Measurements from ENCODE around the gene DPPA5. TPM values are rescaled to one million over a fixed set of nuclear protein-coding genes. Genes with fewer than 3 reads are reported as not detected.
"Not testable (repeated sequence)": the region's sequence is repeated elsewhere in the genome, so short reads cannot be mapped to it uniquely, and the experiment has no call there.

Gene DPPA5
- total and polyA plus RNA-seq, 9 of the 15 experiments (the other 6 are each of a cell fraction or from before 2014, with no cell fraction given), result not detected

DNA sequence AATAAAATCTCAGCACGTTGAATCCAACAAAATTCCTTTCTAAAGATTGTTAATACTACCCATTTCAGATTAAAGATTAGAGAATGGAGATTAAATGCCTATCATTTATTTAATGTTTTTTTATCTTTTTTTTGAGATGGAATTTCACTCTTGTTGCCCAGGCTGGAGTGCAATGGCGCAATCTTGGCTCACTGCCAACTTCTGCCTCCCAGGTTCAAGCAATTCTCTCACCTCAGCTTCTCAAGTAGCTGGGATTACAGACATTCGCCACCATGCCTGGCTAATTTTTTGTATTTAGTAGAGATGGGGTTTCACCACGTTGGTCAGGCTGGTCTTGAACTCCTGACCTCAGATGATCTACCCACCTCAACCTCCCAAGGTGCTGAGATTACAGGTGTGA is 38.1 kb upstream of the DPPA5 start:
- in situ Hi-C loops (cut with MboI); FAIRE-seq; H2AFZ ChIP-seq (ENCODE audit: low read depth, low read length); H3K4me3 ChIP-seq; H4K20me1 ChIP-seq (replicated peaks; ENCODE audit: control insufficient read depth, insufficient read depth, low read length); H3K27me3 ChIP-seq (ENCODE audit: control insufficient read depth in 2 of 2, insufficient read depth in 2 of 2, low read length in 2 of 2); ATAC-seq; intact Hi-C loops (cut with micrococcal nuclease); H3K9me3 ChIP-seq (replicated peaks; ENCODE audit: control insufficient read depth, insufficient read depth, low read depth, low read length); CTCF ChIA-PET (ENCODE audit: low intra/inter-chr PET ratio); H3K36me3 ChIP-seq (ENCODE audit: control insufficient read depth, insufficient read depth, low read length); H3K4me2 ChIP-seq (ENCODE audit: insufficient read depth, low read length); H3K9ac ChIP-seq (ENCODE audit: insufficient read depth in 1 of 2, low read depth in 2 of 2, low read length in 2 of 2); BruUV-seq (replicated peaks); H3K9me1 ChIP-seq (ENCODE audit: control insufficient read depth, insufficient read depth, low read length); H3K27ac ChIP-seq (ENCODE audit: extremely low read depth, low read depth, low read length); DNase-seq (ENCODE audit: extremely low read depth in 1 of 4, low spot score in 3 of 4); H3K79me2 ChIP-seq (ENCODE audit: control insufficient read depth, insufficient read depth, low read length); POLR2A ChIA-PET: not testable (repeated sequence)
- peaks cover 7 to 11% of the 10 kb centered on the region in 2 experiments for H3K4me1 ChIP-seq (replicated peaks in 1 of 2; ENCODE audit: control insufficient read depth in 2 of 2, insufficient read depth in 2 of 2, low read length in 2 of 2)
- 54% methylated on average over 4 of the region's 4 CpGs for WGBS (ENCODE audit: insufficient coverage, low coverage, missing lambda C conversion rate)
- TF ChIP-seq NFIX (CRISPR knock-in tag; IDR thresholded peaks at IDR 0.05; ENCODE audit: low read depth) (peak; percentile 97), CEBPB (tag; IDR thresholded peaks at IDR 0.05) (peak; percentile 74), SMAD1 (IDR thresholded peaks at IDR 0.05; ENCODE audit: low read depth, low read length, partially characterized antibody) (peak; percentile 43), NFIC (IDR thresholded peaks at IDR 0.05) (peak; percentile 99)

GRCh38 chr6:73391675-73392074 is 37.6 kb upstream of the DPPA5 start:
- H3K4me2 ChIP-seq (ENCODE audit: insufficient read depth, low read length), result no peak overlapping the region
- intact Hi-C loops (cut with micrococcal nuclease), result no loop called here
- no peak overlapping the region for H3K9ac ChIP-seq (ENCODE audit: insufficient read depth in 1 of 2, low read depth in 2 of 2, low read length in 2 of 2)
- ChIA-PET POLR2A (no interaction called here), CTCF (ENCODE audit: low intra/inter-chr PET ratio) (no interaction called here)
- no peak overlapping the region for H3K4me3 ChIP-seq
- H3K4me1 ChIP-seq (replicated peaks in 1 of 2; ENCODE audit: control insufficient read depth in 2 of 2, insufficient read depth in 2 of 2, low read length in 2 of 2), result peaks cover 7 to 11% of the 10 kb centered on the region in 2 experiments
- no peaks in the 10 kb centered on the region for H4K20me1 ChIP-seq (replicated peaks; ENCODE audit: control insufficient read depth, insufficient read depth, low read length)
- no peaks in the 10 kb centered on the region for H3K79me2 ChIP-seq (ENCODE audit: control insufficient read depth, insufficient read depth, low read length)
- peak overlapping the region; percentile 1; the same call in 1 of the 2 replicates for H2AFZ ChIP-seq (ENCODE audit: low read depth, low read length)
- peak; percentile 19 for FAIRE-seq
- no peak for DNase-seq (ENCODE audit: extremely low read depth in 1 of 4, low spot score in 3 of 4)
- H3K27me3 ChIP-seq (ENCODE audit: control insufficient read depth in 2 of 2, insufficient read depth in 2 of 2, low read length in 2 of 2), result no peaks in the 10 kb centered on the region
- in situ Hi-C loops (cut with MboI), result no loop called here
- H3K36me3 ChIP-seq (ENCODE audit: control insufficient read depth, insufficient read depth, low read length), result no peaks in the 10 kb centered on the region
- 81% methylated on average over 2 of the region's 2 CpGs for WGBS (ENCODE audit: insufficient coverage, low coverage, missing lambda C conversion rate)
- no TSS peak for BruUV-seq (replicated peaks)
- ATAC-seq, result no peak
- H3K9me1 ChIP-seq (ENCODE audit: control insufficient read depth, insufficient read depth, low read length), result no peaks in the 10 kb centered on the region
- no peak overlapping the region for H3K27ac ChIP-seq (ENCODE audit: extremely low read depth, low read depth, low read length)
- H3K9me3 ChIP-seq (replicated peaks; ENCODE audit: control insufficient read depth, insufficient read depth, low read depth, low read length), result no peaks in the 10 kb centered on the region; the same call in 1 of the 2 replicates
- TF ChIP-seq SAFB2 (IDR thresholded peaks at IDR 0.05; ENCODE audit: borderline replicate concordance, low read depth, low read length, severe bottlenecking) (no peak), ZNF134 (CRISPR knock-in tag; conservative IDR thresholded peaks at IDR 0.05) (no peak), DLX4 (CRISPR knock-in tag; IDR thresholded peaks at IDR 0.05) (no peak), PURB (CRISPR knock-in tag; IDR thresholded peaks at IDR 0.05; ENCODE audit: low read depth) (no peak), PTBP1 (IDR thresholded peaks at IDR 0.05; ENCODE audit: low read depth, low read length) (no peak), RNF219 (CRISPR knock-in tag; IDR thresholded peaks at IDR 0.05) (no peak), GABPB2 (CRISPR knock-in tag; conservative IDR thresholded peaks at IDR 0.05) (no peak), TFAM (CRISPR knock-in tag; conservative IDR thresholded peaks at IDR 0.05) (no peak)
- TF ChIP-seq, protein P1, sequence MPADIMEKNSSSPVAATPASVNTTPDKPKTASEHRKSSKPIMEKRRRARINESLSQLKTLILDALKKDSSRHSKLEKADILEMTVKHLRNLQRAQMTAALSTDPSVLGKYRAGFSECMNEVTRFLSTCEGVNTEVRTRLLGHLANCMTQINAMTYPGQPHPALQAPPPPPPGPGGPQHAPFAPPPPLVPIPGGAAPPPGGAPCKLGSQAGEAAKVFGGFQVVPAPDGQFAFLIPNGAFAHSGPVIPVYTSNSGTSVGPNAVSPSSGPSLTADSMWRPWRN (IDR thresholded peaks at IDR 0.05; ENCODE audit: low read depth), result no peak

All from K562 (cell line).